H1 (cell line): ENCODE data around the gene CCR9. TPM values are rescaled to one million over a fixed set of nuclear protein-coding genes. Genes with fewer than 3 reads are reported as not detected.

Experiments used
- CTCF ChIA-PET: fragments of 300-600 bp; sonication (Branson Sonifier 250); formaldehyde crosslinking; loops from one replicate; lab custom pipeline; 2021; ENCODE audit not compliant: partially characterized antibody; lab: Charles Lee
- POLR2A ChIA-PET: fragments of 300-600 bp; sonication (Branson Sonifier 250); formaldehyde crosslinking; loops from one replicate; lab custom pipeline; 2021; ENCODE audit warnings: inconsistent platforms; ENCODE audit not compliant: partially characterized antibody; lab: Charles Lee
- DNase-seq, 2 experiments: peaks; one replicate each; pipeline versions ENCODE4 v3.0.0 to v3.0.0-alpha.2; 2010 to 2022; ENCODE audit warnings: low spot score in 2 of 2, low read depth in 1 of 2, mixed read lengths in 1 of 2
- FAIRE-seq: peaks from 2 replicates; lab custom pipeline; 2011; peaks lifted over from hg19 to GRCh38; lab: Jason Lieb, UNC
- H2AFZ ChIP-seq: 2 replicates; pipeline ENCODE4 v1.8.1; 2012; ENCODE audit warnings: low read length, inconsistent platforms
- H2AK5ac ChIP-seq: 2 replicates; pipeline ENCODE4 v1.6.1; 2013; ENCODE audit warnings: low read depth, low read length
- H2BK120ac ChIP-seq: replicated peaks from 2 replicates; pipeline ENCODE3; 2013; ENCODE audit warnings: low read depth, low read length, inconsistent platforms
- H2BK12ac ChIP-seq: 2 replicates; pipeline ENCODE4 v1.6.1; 2013; ENCODE audit warnings: low read depth, low read length
- H2BK15ac ChIP-seq: 2 replicates; pipeline ENCODE4 v1.6.1; 2013; ENCODE audit warnings: low read length
- H2BK20ac ChIP-seq: 2 replicates; pipeline ENCODE4 v1.6.1; 2013; ENCODE audit warnings: low read length
- H2BK5ac ChIP-seq: 2 replicates; pipeline ENCODE4 v1.6.1; 2013; ENCODE audit warnings: low read depth, low read length
- H3K14ac ChIP-seq: 2 replicates; pipeline ENCODE4 v1.6.1; 2013; ENCODE audit warnings: inconsistent platforms; ENCODE audit not compliant: insufficient read length
- H3K18ac ChIP-seq: 2 replicates; pipeline ENCODE4 v1.6.1; 2013; ENCODE audit warnings: low read length; ENCODE audit errors: extremely low read depth
- H3K23ac ChIP-seq: 2 replicates; pipeline ENCODE4 v1.6.1; 2013; ENCODE audit warnings: inconsistent platforms; ENCODE audit not compliant: insufficient read length
- H3K23me2 ChIP-seq: 2 replicates; pipeline ENCODE4 v1.6.1; 2013; ENCODE audit warnings: low read depth, low read length
- H3K27ac ChIP-seq: 2 replicates; pipeline ENCODE4 v1.6.1; 2011; ENCODE audit warnings: low read depth, low read length, inconsistent platforms
- H3K27me3 ChIP-seq, 4 experiments: replicated peaks in 1 of 4; 1 replicate in 1 of 4; 2 replicates in 3 of 4; pipeline versions ENCODE4 v1.6.1 to v1.8.1; 2011 to 2013; ENCODE audit warnings: low read length in 3 of 4, mild to moderate bottlenecking in 3 of 4, inconsistent platforms in 2 of 4, mixed read lengths in 2 of 4, moderate library complexity in 1 of 4; ENCODE audit not compliant: control insufficient read depth in 3 of 4, insufficient read depth in 3 of 4; ENCODE audit errors: extremely low read depth in 1 of 4
- H3K36me3 ChIP-seq, 4 experiments: 2 replicates each; pipeline versions ENCODE4 v1.6.1 to v1.8.1; 2011 to 2013; ENCODE audit warnings: mild to moderate bottlenecking in 4 of 4, low read length in 3 of 4, moderate library complexity in 2 of 4, control low read depth in 1 of 4, inconsistent platforms in 1 of 4; ENCODE audit not compliant: insufficient read depth in 4 of 4, control insufficient read depth in 2 of 4
- H3K4ac ChIP-seq: replicated peaks from 2 replicates; pipeline ENCODE3; 2013; ENCODE audit warnings: low read length, low read depth, mixed read lengths, inconsistent platforms; ENCODE audit not compliant: insufficient read length
- H3K4me1 ChIP-seq, 4 experiments: replicated peaks in 1 of 4; 1 replicate in 1 of 4; 2 replicates in 3 of 4; pipeline versions ENCODE4 v1.6.1 to v1.8.1; 2011 to 2013; ENCODE audit warnings: low read length in 3 of 4, inconsistent platforms in 2 of 4, mixed read lengths in 1 of 4; ENCODE audit not compliant: insufficient read depth in 4 of 4, control insufficient read depth in 3 of 4
- H3K4me2 ChIP-seq, 2 experiments: 2 replicates each; pipeline versions ENCODE4 v1.6.1 to v1.8.1; 2011 to 2013; ENCODE audit warnings: low read depth in 2 of 2, low read length in 2 of 2, control low read depth in 1 of 2, inconsistent platforms in 1 of 2, mild to moderate bottlenecking in 1 of 2; ENCODE audit not compliant: insufficient read depth in 1 of 2
- H3K4me3 ChIP-seq, 4 experiments: fragments of 200-600, 300-600 bp in 1 of 4; sonication (generic), shearing (Covaris generic), sonication (Bioruptor Twin) in 1 of 4; 2 replicates each; pipeline versions ENCODE4 v1.5.1 to v1.8.1; 2011 to 2016; ENCODE audit warnings: low read length in 4 of 4, low read depth in 3 of 4, control low read depth in 2 of 4, inconsistent platforms in 2 of 4, mild to moderate bottlenecking in 2 of 4, mixed read lengths in 1 of 4, moderate library complexity in 1 of 4; ENCODE audit not compliant: insufficient read depth in 2 of 4; ENCODE audit errors: extremely low read depth in 1 of 4
- H3K56ac ChIP-seq: replicated peaks from 2 replicates; pipeline ENCODE3; 2013; ENCODE audit warnings: low read depth, mild to moderate bottlenecking, mixed read lengths, low read length, inconsistent platforms; ENCODE audit not compliant: insufficient read length
- H3K79me1 ChIP-seq: 2 replicates; pipeline ENCODE4 v1.6.1; 2013; ENCODE audit warnings: low read depth, low read length, control low read depth
- H3K79me2 ChIP-seq, 2 experiments: 2 replicates each; pipeline versions ENCODE4 v1.6.1 to v1.8.1; 2012 to 2013; ENCODE audit warnings: low read length in 2 of 2, mild to moderate bottlenecking in 2 of 2, inconsistent platforms in 1 of 2; ENCODE audit not compliant: insufficient read depth in 2 of 2, control insufficient read depth in 1 of 2
- H3K9ac ChIP-seq, 4 experiments: replicated peaks in 1 of 4; 1 replicate in 1 of 4; 2 replicates in 3 of 4; pipeline versions ENCODE4 v1.6.1 to v1.8.1; 2011 to 2013; ENCODE audit warnings: low read depth in 3 of 4, low read length in 3 of 4, control low read depth in 2 of 4, mild to moderate bottlenecking in 2 of 4, moderate library complexity in 2 of 4, inconsistent platforms in 1 of 4; ENCODE audit errors: extremely low read depth in 1 of 4
- H3K9me3 ChIP-seq, 2 experiments: 2 replicates each; pipeline versions ENCODE4 v1.6.1 to v1.8.1; 2012 to 2013; ENCODE audit warnings: mild to moderate bottlenecking in 2 of 2, moderate library complexity in 2 of 2, control low read depth in 1 of 2, inconsistent platforms in 1 of 2, low read depth in 1 of 2, low read length in 1 of 2, mixed read lengths in 1 of 2; ENCODE audit not compliant: insufficient read depth in 2 of 2
- H4K20me1 ChIP-seq, 2 experiments: replicated peaks in 1 of 2; 2 replicates each; pipeline versions ENCODE3 to v1.8.1; 2011 to 2013; ENCODE audit warnings: inconsistent platforms in 2 of 2, low read length in 2 of 2, mild to moderate bottlenecking in 1 of 2; ENCODE audit not compliant: insufficient read depth in 2 of 2, control insufficient read depth in 1 of 2
- H4K5ac ChIP-seq: 2 replicates; pipeline ENCODE4 v1.6.1; 2013; ENCODE audit warnings: low read length, low read depth, mixed read lengths, inconsistent platforms; ENCODE audit not compliant: insufficient read length
- H4K8ac ChIP-seq: 2 replicates; pipeline ENCODE4 v1.8.0; 2013; ENCODE audit warnings: mild to moderate bottlenecking, moderate library complexity, low read length, inconsistent platforms; ENCODE audit not compliant: insufficient read depth; ENCODE audit errors: extremely low read depth
- H4K91ac ChIP-seq: replicated peaks from 2 replicates; pipeline ENCODE3; 2013; ENCODE audit warnings: low read length, mixed read lengths, inconsistent platforms; ENCODE audit not compliant: insufficient read length
- BRCA1 ChIP-seq: IDR thresholded peaks from 2 replicates; pipeline ENCODE4 v1.6.1; 2012; ENCODE audit warnings: low read depth, low read length, improper control_type of control experiment
- CTBP2 ChIP-seq: IDR thresholded peaks from 2 replicates; pipeline ENCODE4 v1.7.0; 2011; ENCODE audit warnings: borderline replicate concordance, mild to moderate bottlenecking, moderate library complexity, mixed read lengths, low read length; ENCODE audit not compliant: insufficient read depth, insufficient read length
- EP300 ChIP-seq, 2 experiments: IDR thresholded peaks; 1 replicate in 1 of 2; 2 replicates in 1 of 2; pipeline ENCODE4 v1.6.1; 2011 to 2012; ENCODE audit warnings: low read depth in 2 of 2, low read length in 2 of 2, mild to moderate bottlenecking in 2 of 2, borderline replicate concordance in 1 of 2, inconsistent platforms in 1 of 2, moderate library complexity in 1 of 2
- JUND ChIP-seq: IDR thresholded peaks from 2 replicates; pipeline ENCODE4 v1.6.1; 2011; ENCODE audit warnings: mild to moderate bottlenecking, improper control_type of control experiment, low read length
- MAX ChIP-seq: IDR thresholded peaks from 2 replicates; pipeline ENCODE4 v1.6.1; 2012; ENCODE audit warnings: inconsistent platforms
- POU5F1 ChIP-seq: IDR thresholded peaks from 2 replicates; pipeline ENCODE4 v1.6.1; 2011; ENCODE audit warnings: low read depth, mild to moderate bottlenecking, low read length, moderate library complexity
- RFX5 ChIP-seq: IDR thresholded peaks from 2 replicates; pipeline ENCODE4 v1.6.1; 2011; ENCODE audit warnings: low read depth, low read length, improper control_type of control experiment, borderline replicate concordance
- SP1 ChIP-seq: IDR thresholded peaks from 2 replicates; pipeline ENCODE4 v1.6.1; 2011; ENCODE audit warnings: low read depth, low read length
- TAF1 ChIP-seq: IDR thresholded peaks from 2 replicates; pipeline ENCODE4 v1.6.1; 2011; ENCODE audit warnings: mild to moderate bottlenecking, low read depth, low read length
- TBP ChIP-seq: IDR thresholded peaks from 2 replicates; pipeline ENCODE4 v1.6.1; 2011; ENCODE audit warnings: low read depth, low read length, improper control_type of control experiment
- TEAD4 ChIP-seq: IDR thresholded peaks from 2 replicates; pipeline ENCODE4 v1.6.1; 2012; ENCODE audit warnings: low read depth, low read length, inconsistent platforms, mixed read lengths
- ZNF274 ChIP-seq: IDR thresholded peaks from 2 replicates; pipeline ENCODE4 v1.7.0; 2012; ENCODE audit warnings: low read length, borderline replicate concordance; ENCODE audit errors: extremely low read depth
- WGBS, 2 experiments: shearing (Covaris generic) in 1 of 2; methylation state at CpG; one replicate each; pipeline versions ENCODE4 v1.1.6 to v1.1.7; 2013 to 2015; ENCODE audit warnings: low lambda C conversion rate in 2 of 2, mixed read lengths in 2 of 2, inconsistent platforms in 1 of 2, low coverage in 1 of 2, missing lambda C conversion rate in 1 of 2; ENCODE audit not compliant: insufficient replicate concordance in 2 of 2, insufficient coverage in 1 of 2, insufficient read length in 1 of 2; ENCODE audit errors: extremely low coverage in 1 of 2, missing lambda C conversion rate in 1 of 2; 5-methylcytosine and 5-hydroxymethylcytosine counted together
- polyA plus RNA-seq, 7 experiments: library from polyadenylated mRNA; depleted of rRNA in 3 of 7; stranded (reverse) in 5 of 7; unstranded in 2 of 7; fragments of >200 nt in 5 of 7; fragments of 200-250 nt in 2 of 7; gene quantifications; 1 replicate in 5 of 7; 2 replicates in 1 of 7; 4 replicates in 1 of 7; pipeline versions ENCODE4 v1.2.1 to v1.2.3, GENCODE V29; 2011 to 2013; ENCODE audit warnings: missing spikeins in 2 of 7, mixed read lengths in 2 of 7
- total RNA-seq: library from RNA; stranded (reverse); fragmentation: NEBNext Ultra II Directional; extraction: Animal tissue kit (Norgen Biotek cat#: 25700); gene quantifications from 2 replicates; pipeline ENCODE4 v1.2.1, GENCODE V29; 2021

Gene CCR9
- total and polyA plus RNA-seq, 2 of the 8 experiments (the other 6 are each of a cell fraction or from before 2014, with no cell fraction given): not detected

- Histone ChIP-seq H3K4me1 (no peaks in the 10 kb centered on the region), H3K9ac (no peak overlapping the region), H3K9me3 (no peaks in the 10 kb centered on the region), H3K23ac (no peak overlapping the region), H3K56ac (no peak overlapping the region), H3K27me3 (no peaks in the 10 kb centered on the region), H3K4me3 (no peak overlapping the region), H4K91ac (no peak overlapping the region), H3K27ac (no peak overlapping the region), H2BK5ac (no peak overlapping the region), H4K20me1 (no peaks in the 10 kb centered on the region), H3K79me1 (no peaks in the 10 kb centered on the region), H3K23me2 (no peaks in the 10 kb centered on the region), H2AFZ (no peak overlapping the region)
- POLR2A ChIA-PET: interaction anchor here (1.1 kb wide), 1 partner anchor 19 kb away, joined by 3 read pairs; the partner anchor contains the start of gene LZTFL1
- CTCF ChIA-PET: no interaction called here
- 75 to 100% methylated on average over 1 to 7 of the region's 7 CpGs for WGBS, 2 experiments
- TF ChIP-seq JUND (no peak), ZNF274 (no peak), SP1 (no peak), TBP (no peak), EP300 (IDR thresholded peaks at IDR 0.05; ENCODE audit: borderline replicate concordance in 1 of 2, low read depth in 2 of 2, low read length in 2 of 2) (no peak), TAF1 (no peak), TEAD4 (no peak), CTBP2 (no peak), MAX (no peak), BRCA1 (no peak), POU5F1 (no peak), RFX5 (no peak)
- TF ChIP-seq, all 59 proteins: peak for 0
- no peak overlapping the region for H4K8ac ChIP-seq
- no peak overlapping the region for H3K4me2 ChIP-seq
- no peaks in the 10 kb centered on the region for H3K36me3 ChIP-seq
- H2BK120ac ChIP-seq: no peak overlapping the region
- DNase-seq: no peak
- no peak for FAIRE-seq
- H4K5ac ChIP-seq: no peak overlapping the region
- no peak overlapping the region for H2BK20ac ChIP-seq
- no peak overlapping the region for H2BK12ac ChIP-seq
- no peak overlapping the region for H3K14ac ChIP-seq
- no peak overlapping the region for H3K18ac ChIP-seq
- no peaks in the 10 kb centered on the region for H3K79me2 ChIP-seq
- H2AK5ac ChIP-seq: no peak overlapping the region
- H3K4ac ChIP-seq: no peak overlapping the region
- H2BK15ac ChIP-seq: no peak overlapping the region
Measured at GRCh38 chr3:45861043-45861719, 25.2 kb upstream of the CCR9 start.
